Smooth muscle cell (in vitro differentiated cells): ENCODE data around the gene GAPVD1. TPM values are rescaled to one million over a fixed set of nuclear protein-coding genes. Genes with fewer than 3 reads are reported as not detected.

Source experiments
- DNase-seq: peaks from one replicate; lab custom pipeline; 2025; ENCODE audit not compliant: unreplicated experiment; lab: John Stamatoyannopoulos, UW
- H2AFZ ChIP-seq: fragments of 200-600 bp; sonication (generic); 2 replicates; pipeline ENCODE4 v1.6.0; 2016; ENCODE audit warnings: antibody characterized with exemption, low read depth, mild to moderate bottlenecking
- H3F3A ChIP-seq: fragments of 200-600 bp; sonication (generic); 2 replicates; pipeline ENCODE4 v1.6.0; 2017; ENCODE audit warnings: antibody characterized with exemption, low read depth
- H3K27ac ChIP-seq: fragments of 200-600 bp; sonication (generic); 2 replicates; pipeline ENCODE4 v1.5.1; 2016; ENCODE audit warnings: low read depth, mild to moderate bottlenecking
- H3K27me3 ChIP-seq: fragments of 200-600 bp; sonication (generic); 2 replicates; pipeline ENCODE4 v1.6.1; 2016; ENCODE audit warnings: low read depth, mild to moderate bottlenecking
- H3K36me3 ChIP-seq: fragments of 200-600 bp; sonication (generic); 2 replicates; pipeline ENCODE4 v1.5.1; 2016; ENCODE audit warnings: low read depth
- H3K4me1 ChIP-seq: fragments of 200-600 bp; sonication (generic); 2 replicates; pipeline ENCODE4 v1.5.1; 2016; ENCODE audit warnings: low read depth
- H3K4me2 ChIP-seq: fragments of 200-600 bp; sonication (generic); 2 replicates; pipeline ENCODE4 v1.6.0; 2016; ENCODE audit warnings: mild to moderate bottlenecking
- H3K4me3 ChIP-seq: fragments of 200-600 bp; sonication (generic); 2 replicates; pipeline ENCODE4 v1.5.1; 2016; ENCODE audit warnings: mild to moderate bottlenecking
- H3K79me2 ChIP-seq: fragments of 200-600 bp; sonication (generic); 2 replicates; pipeline ENCODE4 v1.6.0; 2016; ENCODE audit warnings: low read depth, mild to moderate bottlenecking
- H3K9ac ChIP-seq: fragments of 200-600 bp; sonication (generic); 2 replicates; pipeline ENCODE4 v1.6.0; 2016; ENCODE audit warnings: low read depth
- H3K9me3 ChIP-seq: fragments of 200-600 bp; sonication (generic); replicated peaks from 2 replicates; pipeline ENCODE4 v1.5.1; 2016; ENCODE audit warnings: low read depth
- H4K20me1 ChIP-seq: fragments of 200-600 bp; sonication (generic); 2 replicates; pipeline ENCODE4 v1.6.0; 2016; ENCODE audit warnings: low read depth
- WGBS: methylation state at CpG from one replicate; pipeline ENCODE4 v1.1.7; 2016; ENCODE audit warnings: low lambda C conversion rate; 5-methylcytosine and 5-hydroxymethylcytosine counted together
- polyA plus RNA-seq: library from polyadenylated mRNA; unstranded; fragments of >200 nt; fragmentation: Nextera tagmentation; extraction: Ambion mirVana; gene quantifications from 2 replicates; pipeline ENCODE4 v1.2.1, GENCODE V29; 2016
- total RNA-seq: library from RNA; depleted of rRNA; stranded (reverse); fragments of >200 nt; gene quantifications from 2 replicates; pipeline ENCODE4 v1.2.3, GENCODE V29; 2014
- TF ChIP-seq, protein P1 (sequence below): fragments of 200-600 bp; sonication (generic); IDR thresholded peaks from 2 replicates; pipeline ENCODE4 v1.5.1; 2017; ENCODE audit warnings: borderline replicate concordance, mild to moderate bottlenecking, antibody characterized with exemption; ENCODE audit not compliant: insufficient read depth, poor library complexity, severe bottlenecking

Gene GAPVD1
- total and polyA plus RNA-seq, 2 experiments from 2014 or later = 22.3 to 56.4 TPM

DNA sequence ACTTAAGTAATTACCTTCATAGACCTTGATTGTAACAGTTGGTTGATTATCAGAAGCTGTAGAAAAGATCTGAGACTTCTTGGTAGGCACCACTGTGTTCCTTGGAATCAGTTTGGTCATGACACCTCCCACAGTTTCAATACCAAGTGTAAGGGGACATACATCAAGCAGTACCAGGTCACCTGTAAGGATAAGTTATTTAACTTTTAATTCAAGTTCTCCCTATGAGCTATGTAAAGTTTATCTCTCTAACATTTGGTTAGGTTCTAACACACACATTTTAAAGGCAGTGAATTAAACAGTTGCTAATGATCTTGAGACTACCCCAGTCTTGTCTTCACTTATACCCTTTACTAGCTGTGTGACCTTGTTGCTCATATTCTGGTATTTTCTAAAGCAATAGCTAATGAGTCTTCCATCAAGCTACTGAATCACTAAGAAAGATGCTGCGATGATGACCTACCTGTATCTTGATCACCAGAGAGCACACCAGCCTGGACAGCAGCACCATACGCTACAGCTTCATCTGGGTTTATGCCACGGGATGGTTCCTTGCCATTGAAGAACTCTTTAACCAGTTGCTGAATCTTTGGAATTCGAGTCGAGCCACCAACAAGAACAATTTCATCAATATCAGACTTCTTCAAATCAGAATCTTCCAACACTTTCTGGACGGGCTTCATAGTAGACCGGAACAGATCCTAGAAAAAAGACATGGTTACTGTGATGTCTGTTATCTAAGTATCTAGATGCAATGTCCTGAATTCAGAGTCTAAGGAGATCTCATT lies 23.3 kb upstream of the GAPVD1 start:
- Histone ChIP-seq H3K4me2 (peak overlapping the region; percentile 93), H2AFZ (no peak overlapping the region), H3K9me3 (no peaks in the 10 kb centered on the region), H3K27ac (peak overlapping the region; percentile 97), H3K4me3 (peak overlapping the region; percentile 98), H4K20me1 (peaks cover 71% of the 10 kb centered on the region), H3K9ac (peak overlapping the region; percentile 99), H3F3A (peaks cover 42% of the 10 kb centered on the region), H3K27me3 (no peaks in the 10 kb centered on the region), H3K36me3 (peaks cover 24% of the 10 kb centered on the region), H3K4me1 (peaks cover 47% of the 10 kb centered on the region), H3K79me2 (peaks cover 60% of the 10 kb centered on the region)
- WGBS = 92% methylated on average over 7 of the region's 7 CpGs
- TF ChIP-seq, protein P1, sequence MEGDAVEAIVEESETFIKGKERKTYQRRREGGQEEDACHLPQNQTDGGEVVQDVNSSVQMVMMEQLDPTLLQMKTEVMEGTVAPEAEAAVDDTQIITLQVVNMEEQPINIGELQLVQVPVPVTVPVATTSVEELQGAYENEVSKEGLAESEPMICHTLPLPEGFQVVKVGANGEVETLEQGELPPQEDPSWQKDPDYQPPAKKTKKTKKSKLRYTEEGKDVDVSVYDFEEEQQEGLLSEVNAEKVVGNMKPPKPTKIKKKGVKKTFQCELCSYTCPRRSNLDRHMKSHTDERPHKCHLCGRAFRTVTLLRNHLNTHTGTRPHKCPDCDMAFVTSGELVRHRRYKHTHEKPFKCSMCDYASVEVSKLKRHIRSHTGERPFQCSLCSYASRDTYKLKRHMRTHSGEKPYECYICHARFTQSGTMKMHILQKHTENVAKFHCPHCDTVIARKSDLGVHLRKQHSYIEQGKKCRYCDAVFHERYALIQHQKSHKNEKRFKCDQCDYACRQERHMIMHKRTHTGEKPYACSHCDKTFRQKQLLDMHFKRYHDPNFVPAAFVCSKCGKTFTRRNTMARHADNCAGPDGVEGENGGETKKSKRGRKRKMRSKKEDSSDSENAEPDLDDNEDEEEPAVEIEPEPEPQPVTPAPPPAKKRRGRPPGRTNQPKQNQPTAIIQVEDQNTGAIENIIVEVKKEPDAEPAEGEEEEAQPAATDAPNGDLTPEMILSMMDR = no peak
- DNase-seq = no peak

DNA sequence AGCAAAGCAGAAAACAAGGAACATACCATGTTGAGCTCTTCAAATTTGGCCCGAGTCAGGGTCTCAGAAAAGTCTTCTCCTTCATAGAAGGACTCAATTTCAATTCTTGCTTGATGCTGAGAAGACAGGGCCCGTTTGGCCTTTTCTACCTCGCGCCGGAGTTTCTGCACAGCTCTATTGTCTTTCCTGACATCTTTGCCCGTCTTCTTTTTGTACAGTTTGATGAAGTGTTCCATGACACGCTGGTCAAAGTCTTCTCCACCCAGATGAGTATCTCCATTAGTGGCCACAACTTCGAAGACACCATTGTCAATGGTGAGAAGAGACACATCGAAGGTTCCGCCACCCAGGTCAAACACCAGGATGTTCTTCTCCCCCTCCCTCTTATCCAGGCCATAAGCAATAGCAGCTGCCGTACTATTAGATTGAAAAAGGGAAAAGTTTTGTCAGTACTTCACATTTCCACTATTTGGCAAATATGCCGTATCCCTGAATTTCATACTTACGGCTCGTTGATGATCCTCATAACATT lies 22.6 kb upstream of the GAPVD1 start:
- Histone ChIP-seq H3K9ac (peak overlapping the region; percentile 99), H2AFZ (no peak overlapping the region), H3K4me1 (peaks cover 47% of the 10 kb centered on the region), H3K27me3 (no peaks in the 10 kb centered on the region), H3K27ac (peak overlapping the region; percentile 97), H3K4me3 (peak overlapping the region; percentile 98), H3K9me3 (no peaks in the 10 kb centered on the region), H3K36me3 (peaks cover 24% of the 10 kb centered on the region), H3K4me2 (peak overlapping the region; percentile 93), H3K79me2 (peaks cover 60% of the 10 kb centered on the region), H4K20me1 (peaks cover 69% of the 10 kb centered on the region), H3F3A (peaks cover 41% of the 10 kb centered on the region)
- DNase-seq = no peak
- WGBS = 91% methylated on average over 14 of the region's 14 CpGs
- TF ChIP-seq, protein P1 = no peak

DNA sequence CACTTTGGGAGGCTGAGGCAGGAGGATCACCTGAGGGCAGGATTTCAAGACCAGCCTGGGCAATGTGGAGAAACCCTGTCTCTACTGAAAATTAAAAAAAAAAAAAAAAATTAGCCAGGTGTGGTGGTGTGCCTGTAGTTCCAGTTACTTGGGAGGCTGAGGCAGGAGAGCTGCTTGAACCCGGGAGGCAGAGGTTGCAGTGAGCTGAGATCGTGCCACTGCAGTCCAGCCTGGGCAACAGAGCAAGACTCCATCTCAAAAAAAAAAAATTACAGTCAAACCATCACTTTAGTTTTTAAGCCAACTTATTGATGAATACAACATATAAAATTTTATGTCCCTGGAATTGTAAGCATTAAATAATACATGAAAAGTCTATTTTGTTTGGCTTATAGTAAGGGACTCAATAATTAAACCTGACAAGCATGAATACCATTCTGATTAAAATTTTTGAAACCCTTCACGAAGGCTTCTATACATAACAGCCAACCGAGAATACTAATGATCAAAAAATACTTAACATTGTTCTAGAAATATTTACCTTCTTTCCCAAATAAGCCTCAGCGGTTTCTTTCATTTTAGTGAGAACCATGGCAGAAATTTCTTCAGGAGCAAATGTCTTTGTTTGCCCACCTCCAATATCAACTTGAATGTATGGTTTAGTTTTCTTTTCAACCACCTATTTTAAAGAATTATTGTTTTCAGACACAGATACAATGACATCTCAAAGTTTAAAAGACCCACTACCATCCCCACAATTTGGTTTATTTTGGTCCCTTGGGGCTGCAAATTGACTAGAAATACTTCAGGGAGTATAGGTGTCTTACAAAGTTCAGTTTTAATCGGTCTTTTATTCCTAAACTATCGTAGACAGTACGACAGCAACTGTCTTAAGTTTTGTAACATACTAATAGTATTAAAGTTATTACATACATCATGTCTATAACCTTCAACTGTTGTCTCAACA lies 21.7 kb upstream of the GAPVD1 start:
- TF ChIP-seq, protein P1 = no peak
- no peaks in the 10 kb centered on the region for H3K27me3 ChIP-seq
- H3K79me2 ChIP-seq = peaks cover 60% of the 10 kb centered on the region
- H3K4me1 ChIP-seq = peaks cover 47% of the 10 kb centered on the region
- H4K20me1 ChIP-seq = peaks cover 61% of the 10 kb centered on the region
- peak overlapping the region; percentile 93 for H3K4me2 ChIP-seq
- peak overlapping the region; percentile 99 for H3K9ac ChIP-seq
- WGBS = 33% methylated on average over 8 of the region's 8 CpGs
- peaks cover 24% of the 10 kb centered on the region for H3K36me3 ChIP-seq
- H3K4me3 ChIP-seq = peak overlapping the region; percentile 98
- H3K9me3 ChIP-seq = no peaks in the 10 kb centered on the region
- no peak for DNase-seq
- no peak overlapping the region for H2AFZ ChIP-seq
- peaks cover 35% of the 10 kb centered on the region for H3F3A ChIP-seq
- peak overlapping the region; percentile 97 for H3K27ac ChIP-seq
